ENCODE data around the gene MAN2A1.

DNA sequence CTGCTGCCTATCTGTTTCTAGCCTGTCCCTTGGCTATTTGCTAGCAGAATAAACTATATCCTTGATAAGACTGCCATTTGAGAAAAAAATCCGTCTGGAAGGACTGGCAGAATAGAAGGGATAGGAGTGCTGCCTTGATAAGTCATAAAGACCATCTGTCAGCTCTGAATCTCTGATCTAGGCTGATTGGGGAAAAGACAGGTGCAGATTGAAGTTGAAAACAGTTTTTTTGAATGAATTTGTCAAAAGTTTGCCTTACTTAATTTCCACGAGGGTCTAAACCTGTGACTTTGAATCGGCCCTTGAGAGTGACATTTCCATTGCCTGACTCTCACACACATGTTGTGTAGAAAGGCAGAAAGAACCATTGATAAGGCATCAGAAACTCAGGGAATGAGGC is 218.6 kb downstream of the MAN2A1 start:
- no peak for TF ChIP-seq POLR2AphosphoS5 (IDR thresholded peaks at IDR 0.05; ENCODE audit: low read depth, low read length)
- no peak for TF ChIP-seq TAF1 (IDR thresholded peaks at IDR 0.05; ENCODE audit: low read depth, low read length)
- TF ChIP-seq POLR2A (IDR thresholded peaks at IDR 0.05; ENCODE audit: low read depth, low read length), result no peak
- no peak for TF ChIP-seq SPI1 (IDR thresholded peaks at IDR 0.05; ENCODE audit: low read depth, low read length)
- no peak for TF ChIP-seq POU2F2 (IDR thresholded peaks at IDR 0.05; ENCODE audit: low read depth, low read length)

Data from GM12891 (cell line).